Astrocyte (in vitro differentiated cells and primary cell): ENCODE measurements around the gene PEX10. TPM values are rescaled to one million over a fixed set of nuclear protein-coding genes. Genes with fewer than 3 reads are reported as not detected.

ENCODE experiments used
- DNase-seq: peaks from one replicate; pipeline ENCODE4 v3.0.0-alpha.2; 2010; ENCODE audit warnings: low read depth
- FAIRE-seq: peaks from 2 replicates; lab custom pipeline; 2011; peaks lifted over from hg19 to GRCh38; lab: Jason Lieb, UNC
- H2AFZ ChIP-seq: 2 replicates; pipeline ENCODE4 v1.6.0; 2012; ENCODE audit warnings: low read depth, low read length, inconsistent platforms
- H3K27ac ChIP-seq: 2 replicates; pipeline ENCODE4 v1.5.1; 2011; ENCODE audit warnings: low read depth, low read length, inconsistent platforms
- H3K27me3 ChIP-seq: 2 replicates; pipeline ENCODE4 v1.6.0; 2011; ENCODE audit warnings: low read length, inconsistent platforms; ENCODE audit not compliant: insufficient read depth
- H3K36me3 ChIP-seq: 2 replicates; pipeline ENCODE4 v1.5.1; 2011; ENCODE audit warnings: low read length, inconsistent platforms; ENCODE audit not compliant: insufficient read depth
- H3K4me1 ChIP-seq: 2 replicates; pipeline ENCODE4 v1.5.1; 2011; ENCODE audit warnings: low read length, inconsistent platforms; ENCODE audit not compliant: insufficient read depth
- H3K4me2 ChIP-seq: 2 replicates; pipeline ENCODE4 v1.6.0; 2012; ENCODE audit warnings: low read length, inconsistent platforms
- H3K4me3 ChIP-seq: 2 replicates; pipeline ENCODE4 v1.5.1; 2011; ENCODE audit warnings: low read depth, mild to moderate bottlenecking, low read length, inconsistent platforms; ENCODE audit not compliant: insufficient read depth
- H3K79me2 ChIP-seq: 2 replicates; pipeline ENCODE4 v1.6.0; 2012; ENCODE audit warnings: mild to moderate bottlenecking, low read length, inconsistent platforms; ENCODE audit not compliant: insufficient read depth
- H3K9ac ChIP-seq: 2 replicates; pipeline ENCODE4 v1.6.0; 2012; ENCODE audit warnings: mild to moderate bottlenecking, low read length, inconsistent platforms
- H3K9me3 ChIP-seq: 2 replicates; pipeline ENCODE4 v1.5.1; 2012; ENCODE audit warnings: low read depth, mild to moderate bottlenecking, low read length, inconsistent platforms; ENCODE audit not compliant: insufficient read depth
- H4K20me1 ChIP-seq: 2 replicates; pipeline ENCODE4 v1.6.0; 2012; ENCODE audit warnings: low read length, inconsistent platforms; ENCODE audit not compliant: insufficient read depth
- H3K27ac Mint-ChIP-seq: one replicate; pipeline ENCODE4 v1.8.0; 2021; ENCODE audit warnings: mild to moderate bottlenecking, mixed read lengths; ENCODE audit not compliant: unreplicated experiment
- H3K27me3 Mint-ChIP-seq: one replicate; pipeline ENCODE4 v1.8.0; 2021; ENCODE audit warnings: low read depth, mixed read lengths; ENCODE audit not compliant: unreplicated experiment
- H3K36me3 Mint-ChIP-seq: one replicate; pipeline ENCODE4 v1.8.0; 2021; ENCODE audit warnings: low read depth, mixed read lengths; ENCODE audit not compliant: unreplicated experiment
- H3K4me1 Mint-ChIP-seq: one replicate; pipeline ENCODE4 v1.8.0; 2021; ENCODE audit warnings: low read depth, mixed read lengths; ENCODE audit not compliant: unreplicated experiment
- H3K4me3 Mint-ChIP-seq: one replicate; pipeline ENCODE4 v1.8.0; 2021; ENCODE audit warnings: mild to moderate bottlenecking, moderate library complexity, mixed read lengths; ENCODE audit not compliant: unreplicated experiment
- H3K9me3 Mint-ChIP-seq: one replicate; pipeline ENCODE4 v1.8.0; 2021; ENCODE audit warnings: mild to moderate bottlenecking, mixed read lengths; ENCODE audit not compliant: unreplicated experiment
- EZH2 ChIP-seq: IDR thresholded peaks from 2 replicates; pipeline ENCODE4 v1.6.1; 2012; ENCODE audit warnings: mild to moderate bottlenecking, low read length, inconsistent platforms; ENCODE audit not compliant: insufficient read depth
- total RNA-seq: library from RNA; stranded (reverse); gene quantifications from 2 replicates; pipeline ENCODE4 v1.2.1, GENCODE V29; 2021
- TF ChIP-seq, protein P1 (sequence below): IDR thresholded peaks from 2 replicates; pipeline ENCODE4 v1.5.1; 2011; ENCODE audit warnings: low read depth, mild to moderate bottlenecking, inconsistent platforms, low read length, moderate library complexity; ENCODE audit not compliant: insufficient read depth

The PEX10 gene
- total RNA-seq, 1 donor from 2014 or later: 16.6 TPM

DNA sequence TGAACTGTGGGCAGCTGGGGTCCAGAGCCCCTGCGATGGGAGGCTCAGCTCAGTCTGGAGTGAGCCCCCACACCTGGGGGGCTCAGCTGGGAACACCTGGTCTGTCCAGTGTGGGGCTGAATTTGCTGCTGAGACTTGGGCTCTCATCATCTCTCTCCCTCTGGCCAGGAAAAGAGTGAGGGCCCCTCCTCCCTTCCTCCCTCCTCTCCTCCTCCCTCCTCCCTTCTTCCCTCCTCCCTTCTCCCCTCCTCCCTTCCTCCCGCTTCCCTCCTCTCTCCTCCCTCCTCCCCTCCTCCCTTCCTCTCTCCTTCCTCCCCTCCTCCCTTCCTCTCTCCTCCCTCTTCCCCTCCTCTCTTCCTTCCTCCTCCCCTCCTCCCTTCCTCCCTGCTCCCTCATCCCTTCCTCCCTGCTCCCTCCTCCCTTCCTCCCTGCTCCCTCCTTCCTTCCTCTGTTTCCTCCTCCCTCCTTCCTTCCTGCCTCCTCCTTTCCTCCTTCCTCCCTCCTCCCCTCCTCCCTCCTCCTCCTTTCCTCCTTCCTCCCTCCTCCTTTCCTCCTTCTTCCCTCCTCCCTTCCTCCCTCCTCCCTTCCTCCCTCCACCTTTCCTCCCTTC lies 23.5 kb upstream of the PEX10 start:
- Histone ChIP-seq H3K36me3 (no peaks in the 10 kb centered on the region), H3K79me2 (no peaks in the 10 kb centered on the region), H4K20me1 (no peaks in the 10 kb centered on the region), H3K9ac (no peak overlapping the region), H3K27me3 (peaks cover 15% of the 10 kb centered on the region), H3K4me2 (no peak overlapping the region), H2AFZ (no peak overlapping the region), H3K27ac (no peak overlapping the region), H3K4me1 (no peaks in the 10 kb centered on the region), H3K9me3 (no peaks in the 10 kb centered on the region), H3K4me3 (no peak overlapping the region)
- H3K4me3 Mint-ChIP-seq: no peak overlapping the region
- H3K9me3 Mint-ChIP-seq: no peaks in the 10 kb centered on the region
- DNase-seq (no peak), FAIRE-seq (no peak)
- H3K36me3 Mint-ChIP-seq: no peaks in the 10 kb centered on the region
- no peaks in the 10 kb centered on the region for H3K4me1 Mint-ChIP-seq
- no peak for TF ChIP-seq EZH2
- TF ChIP-seq, protein P1, sequence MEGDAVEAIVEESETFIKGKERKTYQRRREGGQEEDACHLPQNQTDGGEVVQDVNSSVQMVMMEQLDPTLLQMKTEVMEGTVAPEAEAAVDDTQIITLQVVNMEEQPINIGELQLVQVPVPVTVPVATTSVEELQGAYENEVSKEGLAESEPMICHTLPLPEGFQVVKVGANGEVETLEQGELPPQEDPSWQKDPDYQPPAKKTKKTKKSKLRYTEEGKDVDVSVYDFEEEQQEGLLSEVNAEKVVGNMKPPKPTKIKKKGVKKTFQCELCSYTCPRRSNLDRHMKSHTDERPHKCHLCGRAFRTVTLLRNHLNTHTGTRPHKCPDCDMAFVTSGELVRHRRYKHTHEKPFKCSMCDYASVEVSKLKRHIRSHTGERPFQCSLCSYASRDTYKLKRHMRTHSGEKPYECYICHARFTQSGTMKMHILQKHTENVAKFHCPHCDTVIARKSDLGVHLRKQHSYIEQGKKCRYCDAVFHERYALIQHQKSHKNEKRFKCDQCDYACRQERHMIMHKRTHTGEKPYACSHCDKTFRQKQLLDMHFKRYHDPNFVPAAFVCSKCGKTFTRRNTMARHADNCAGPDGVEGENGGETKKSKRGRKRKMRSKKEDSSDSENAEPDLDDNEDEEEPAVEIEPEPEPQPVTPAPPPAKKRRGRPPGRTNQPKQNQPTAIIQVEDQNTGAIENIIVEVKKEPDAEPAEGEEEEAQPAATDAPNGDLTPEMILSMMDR: no peak
- peaks cover 28% of the 10 kb centered on the region for H3K27me3 Mint-ChIP-seq
- H3K27ac Mint-ChIP-seq: no peak overlapping the region

DNA sequence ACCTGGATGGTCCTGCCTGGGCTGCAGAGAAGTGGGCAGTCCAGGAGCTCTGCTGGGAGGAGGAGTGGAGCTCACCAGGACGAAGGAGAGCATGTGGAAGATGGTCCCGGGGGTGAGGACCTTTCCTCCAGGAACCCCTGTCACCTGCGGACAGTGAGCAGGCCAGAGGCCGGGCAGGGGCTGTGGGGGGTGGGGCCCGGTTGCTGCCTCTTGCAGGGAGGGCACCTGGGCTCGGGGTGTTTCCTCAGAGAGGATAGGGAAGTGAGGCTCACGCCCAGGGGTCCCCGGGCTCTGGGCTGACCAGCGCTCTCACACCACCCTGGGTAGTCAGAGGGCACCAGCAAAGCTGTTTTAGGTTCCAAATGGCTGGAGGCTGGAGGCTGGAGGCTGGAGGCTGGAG lies 22.7 kb upstream of the PEX10 start:
- Mint-ChIP-seq H3K4me1 (no peaks in the 10 kb centered on the region), H3K4me3 (no peak overlapping the region), H3K36me3 (no peaks in the 10 kb centered on the region), H3K27ac (no peak overlapping the region), H3K27me3 (peaks cover 33% of the 10 kb centered on the region), H3K9me3 (peaks cover 2% of the 10 kb centered on the region)
- DNase-seq: no peak
- no peaks in the 10 kb centered on the region for H3K36me3 ChIP-seq
- H3K79me2 ChIP-seq: no peaks in the 10 kb centered on the region
- H2AFZ ChIP-seq: no peak overlapping the region
- FAIRE-seq: no peak
- H3K4me2 ChIP-seq: no peak overlapping the region
- H3K27me3 ChIP-seq: peaks cover 15% of the 10 kb centered on the region
- H3K4me1 ChIP-seq: no peaks in the 10 kb centered on the region
- H3K9ac ChIP-seq: no peak overlapping the region
- H4K20me1 ChIP-seq: no peaks in the 10 kb centered on the region
- H3K27ac ChIP-seq: no peak overlapping the region
- TF ChIP-seq, protein P1: no peak
- TF ChIP-seq EZH2: no peak
- no peak overlapping the region for H3K4me3 ChIP-seq
- no peaks in the 10 kb centered on the region for H3K9me3 ChIP-seq

DNA sequence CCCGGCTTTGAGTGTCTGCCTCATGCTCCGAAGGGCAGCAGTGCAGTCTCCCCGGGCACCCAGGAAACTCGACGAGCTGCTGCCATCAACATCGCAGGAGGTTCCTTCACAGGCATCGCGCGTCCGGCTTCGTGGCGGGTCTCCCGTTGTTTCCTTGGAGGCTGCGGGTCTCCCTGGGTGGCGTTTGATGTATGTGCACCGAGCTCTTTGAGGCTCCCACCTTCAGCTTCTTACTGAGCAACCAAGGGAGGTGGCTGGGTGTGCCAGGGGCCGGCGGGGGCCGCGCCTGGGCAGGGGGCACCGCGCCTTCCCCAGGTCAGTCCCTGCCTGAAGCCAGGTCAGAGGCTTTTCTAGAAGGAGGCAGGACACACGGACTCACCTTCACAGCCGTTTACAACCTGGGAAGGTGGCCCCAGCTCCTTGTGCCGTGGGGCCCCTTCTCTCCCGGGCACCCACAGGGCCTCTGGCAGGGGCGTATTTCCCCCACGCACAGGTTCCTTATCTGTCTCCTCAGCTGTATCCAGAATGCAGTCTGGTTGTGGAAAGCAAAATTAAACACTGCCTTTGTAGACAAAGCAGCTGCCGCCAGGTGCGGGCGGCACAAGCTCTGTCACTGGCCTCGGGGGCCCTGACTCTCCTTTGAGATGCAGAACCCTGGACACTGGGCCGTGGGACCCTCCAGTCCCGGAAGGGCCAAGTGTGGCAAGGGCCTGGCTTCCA lies 21.7 kb upstream of the PEX10 start:
- no peaks in the 10 kb centered on the region for H3K9me3 ChIP-seq
- no peaks in the 10 kb centered on the region for H3K4me1 ChIP-seq
- H3K27me3 ChIP-seq: peaks cover 15% of the 10 kb centered on the region
- no peaks in the 10 kb centered on the region for H3K79me2 ChIP-seq
- no peaks in the 10 kb centered on the region for H4K20me1 ChIP-seq
- peaks cover 28% of the 10 kb centered on the region for H3K27me3 Mint-ChIP-seq
- DNase-seq (no peak), FAIRE-seq (no peak)
- no peak overlapping the region for H3K4me3 Mint-ChIP-seq
- no peaks in the 10 kb centered on the region for H3K36me3 Mint-ChIP-seq
- H3K27ac ChIP-seq: no peak overlapping the region
- H3K4me1 Mint-ChIP-seq: no peaks in the 10 kb centered on the region
- no peak overlapping the region for H3K4me2 ChIP-seq
- H3K36me3 ChIP-seq: no peaks in the 10 kb centered on the region
- peaks cover 4% of the 10 kb centered on the region for H3K9me3 Mint-ChIP-seq
- H2AFZ ChIP-seq: no peak overlapping the region
- TF ChIP-seq EZH2: no peak
- TF ChIP-seq, protein P1: no peak
- no peak overlapping the region for H3K9ac ChIP-seq
- H3K4me3 ChIP-seq: no peak overlapping the region
- H3K27ac Mint-ChIP-seq: no peak overlapping the region
